Articular chondrocyte of knee joint (primary cell): Measurements from ENCODE around the gene ERCC3. TPM values are rescaled to one million over a fixed set of nuclear protein-coding genes. Genes with fewer than 3 reads are reported as not detected.
A peak's percentile ranks its signal among the peaks of the same experiment; 100 is the strongest.

ENCODE experiments used
- small RNA-seq: library from RNA; depleted of rRNA; stranded (forward); fragments of <200 nt; gene quantifications from one replicate; pipeline ENCODE3, GENCODE V24; 2012
- total RNA-seq: library from RNA; depleted of rRNA; stranded (reverse); fragments of >200 nt; gene quantifications from 2 replicates; pipeline ENCODE4 v1.2.3, GENCODE V29; 2012

Gene ERCC3
- 33.9 and 36.1 TPM in 2 replicates for total RNA-seq

DNA sequence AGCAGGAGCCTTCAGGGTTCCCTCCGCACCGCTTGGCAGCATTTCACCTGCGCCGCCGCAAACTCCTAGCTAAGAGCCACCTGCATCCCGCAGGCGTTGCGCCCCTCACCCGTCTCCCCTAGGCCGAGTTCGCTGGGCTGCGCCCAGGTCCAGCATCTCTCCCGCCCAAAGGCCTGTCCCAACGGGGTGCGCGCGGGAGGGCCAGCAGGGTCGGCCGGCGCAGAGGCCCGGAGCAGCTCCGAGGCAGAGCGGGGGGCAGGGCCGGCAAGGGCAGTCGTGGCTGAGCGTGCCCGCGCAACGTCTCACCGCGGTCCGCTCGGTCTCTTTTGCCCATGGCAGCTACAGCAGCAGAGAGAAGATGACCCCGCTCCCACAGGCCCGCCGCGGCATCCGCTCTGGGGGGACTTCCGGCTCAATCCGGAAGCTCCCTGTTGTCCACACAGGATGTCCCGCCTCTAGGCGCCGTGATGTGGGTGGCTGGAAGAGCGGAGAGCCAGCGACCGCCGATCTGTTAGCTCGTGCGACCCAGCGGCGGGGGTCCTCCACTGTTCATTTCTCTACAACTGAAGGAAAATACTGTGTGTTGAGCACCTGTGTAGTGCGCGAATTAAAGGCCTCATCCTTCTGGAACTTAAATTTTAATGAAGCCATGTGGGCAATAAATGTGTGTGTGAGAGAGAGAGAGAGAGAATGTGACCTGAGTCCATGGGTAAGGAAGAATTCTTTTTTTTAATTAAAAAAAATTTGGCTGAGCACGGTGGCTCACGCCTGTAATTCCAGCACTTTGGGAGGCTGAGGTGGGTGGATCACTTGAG is at the start of gene ERCC3:
Gene ERCC3, minus strand, starts transcription at position 397 of the 815 bp plus-strand sequence. Its CDS starts 63 bp downstream, at position 334.

DNA sequence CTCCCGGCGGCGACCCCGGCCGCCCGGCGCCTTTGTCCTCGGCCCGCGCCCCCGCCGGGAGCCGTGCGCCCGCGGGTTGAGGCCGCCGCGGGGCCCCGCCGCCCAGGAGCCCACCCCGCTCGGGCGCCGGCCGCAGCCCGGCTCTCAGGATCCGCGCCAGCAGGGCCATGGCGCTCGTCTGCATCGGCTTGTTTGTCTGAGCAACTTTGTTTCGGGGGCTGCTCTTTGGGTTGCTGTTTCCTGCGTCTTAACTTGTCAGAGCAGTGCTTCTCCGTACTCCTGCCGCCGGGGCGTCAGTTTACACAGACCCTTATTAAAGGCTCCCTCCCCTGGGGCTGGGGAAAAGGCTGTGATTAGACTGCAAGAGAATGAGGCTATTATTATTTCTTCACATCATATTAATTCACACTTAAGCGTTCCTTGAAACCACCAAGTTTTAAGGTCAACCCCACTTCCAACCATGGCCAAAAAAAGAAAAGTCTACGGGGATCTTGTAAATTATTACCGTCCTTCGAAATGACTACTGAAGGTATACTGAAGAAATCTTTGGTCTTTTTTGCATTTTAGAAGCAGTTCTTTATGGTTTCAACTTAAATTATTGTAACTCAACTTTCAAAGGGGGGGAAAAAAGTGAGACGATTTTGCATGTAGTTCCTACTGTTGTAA is 73.7 kb downstream of the ERCC3 start, which contains the start of gene CYP27C1:
Gene CYP27C1, minus strand, starts transcription at position 198 of the 666 bp plus-strand sequence. Its CDS starts 29 bp downstream, at position 169.

Small RNA genes within 50 kb of the gene (small RNA-seq; reads per million reads assigned to genes)
- gene RNU6-1147P: 0.65 reads per million, percentile 22 among the genes with 10 or more reads in this experiment

Other genes starting within 250 kb of the ERCC3 start
- 30.9 and 46.0 TPM in 2 replicates for gene BIN1, start 187.0 kb downstream of the ERCC3 start, total RNA-seq
- 2.4 and 3.1 TPM in 2 replicates for gene CYP27C1, start 73.8 kb downstream of the ERCC3 start, total RNA-seq
- 60.9 and 76.2 TPM in 2 replicates for gene MAP3K2, start 93.8 kb upstream of the ERCC3 start, total RNA-seq
- gene PROC, start 124.3 kb upstream of the ERCC3 start, total RNA-seq: 0.11 TPM in 1 of 2 replicates, not detected in the other
- 39.1 and 40.0 TPM in 2 replicates for gene IWS1, start 232.3 kb upstream of the ERCC3 start, total RNA-seq
- 0.11 and 0.13 TPM in 2 replicates for gene MYO7B, start 241.5 kb upstream of the ERCC3 start, total RNA-seq